ENCODE results near the gene PPP1R2C.

GRCh38 chrX:42783451-42783850 is 5.5 kb upstream of the PPP1R2C start:
- no peak for TF ChIP-seq KLF16 (tag by site-specific recombination; IDR thresholded peaks at IDR 0.05)
- TF ChIP-seq, protein P1, sequence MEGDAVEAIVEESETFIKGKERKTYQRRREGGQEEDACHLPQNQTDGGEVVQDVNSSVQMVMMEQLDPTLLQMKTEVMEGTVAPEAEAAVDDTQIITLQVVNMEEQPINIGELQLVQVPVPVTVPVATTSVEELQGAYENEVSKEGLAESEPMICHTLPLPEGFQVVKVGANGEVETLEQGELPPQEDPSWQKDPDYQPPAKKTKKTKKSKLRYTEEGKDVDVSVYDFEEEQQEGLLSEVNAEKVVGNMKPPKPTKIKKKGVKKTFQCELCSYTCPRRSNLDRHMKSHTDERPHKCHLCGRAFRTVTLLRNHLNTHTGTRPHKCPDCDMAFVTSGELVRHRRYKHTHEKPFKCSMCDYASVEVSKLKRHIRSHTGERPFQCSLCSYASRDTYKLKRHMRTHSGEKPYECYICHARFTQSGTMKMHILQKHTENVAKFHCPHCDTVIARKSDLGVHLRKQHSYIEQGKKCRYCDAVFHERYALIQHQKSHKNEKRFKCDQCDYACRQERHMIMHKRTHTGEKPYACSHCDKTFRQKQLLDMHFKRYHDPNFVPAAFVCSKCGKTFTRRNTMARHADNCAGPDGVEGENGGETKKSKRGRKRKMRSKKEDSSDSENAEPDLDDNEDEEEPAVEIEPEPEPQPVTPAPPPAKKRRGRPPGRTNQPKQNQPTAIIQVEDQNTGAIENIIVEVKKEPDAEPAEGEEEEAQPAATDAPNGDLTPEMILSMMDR (tag by site-specific recombination; IDR thresholded peaks at IDR 0.05) = no peak
- no peak for TF ChIP-seq ZBTB49 (tag by site-specific recombination; IDR thresholded peaks at IDR 0.05; ENCODE audit: low read depth)
- TF ChIP-seq, protein P2, sequence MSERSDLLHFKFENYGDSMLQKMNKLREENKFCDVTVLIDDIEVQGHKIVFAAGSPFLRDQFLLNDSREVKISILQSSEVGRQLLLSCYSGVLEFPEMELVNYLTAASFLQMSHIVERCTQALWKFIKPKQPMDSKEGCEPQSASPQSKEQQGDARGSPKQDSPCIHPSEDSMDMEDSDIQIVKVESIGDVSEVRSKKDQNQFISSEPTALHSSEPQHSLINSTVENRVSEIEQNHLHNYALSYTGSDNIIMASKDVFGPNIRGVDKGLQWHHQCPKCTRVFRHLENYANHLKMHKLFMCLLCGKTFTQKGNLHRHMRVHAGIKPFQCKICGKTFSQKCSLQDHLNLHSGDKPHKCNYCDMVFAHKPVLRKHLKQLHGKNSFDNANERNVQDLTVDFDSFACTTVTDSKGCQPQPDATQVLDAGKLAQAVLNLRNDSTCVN (tag by site-specific recombination; optimal IDR thresholded peaks at IDR 0.05) = no peak
- TF ChIP-seq ZNF426 (tag by site-specific recombination; IDR thresholded peaks at IDR 0.05) = no peak
- TF ChIP-seq, protein P3, sequence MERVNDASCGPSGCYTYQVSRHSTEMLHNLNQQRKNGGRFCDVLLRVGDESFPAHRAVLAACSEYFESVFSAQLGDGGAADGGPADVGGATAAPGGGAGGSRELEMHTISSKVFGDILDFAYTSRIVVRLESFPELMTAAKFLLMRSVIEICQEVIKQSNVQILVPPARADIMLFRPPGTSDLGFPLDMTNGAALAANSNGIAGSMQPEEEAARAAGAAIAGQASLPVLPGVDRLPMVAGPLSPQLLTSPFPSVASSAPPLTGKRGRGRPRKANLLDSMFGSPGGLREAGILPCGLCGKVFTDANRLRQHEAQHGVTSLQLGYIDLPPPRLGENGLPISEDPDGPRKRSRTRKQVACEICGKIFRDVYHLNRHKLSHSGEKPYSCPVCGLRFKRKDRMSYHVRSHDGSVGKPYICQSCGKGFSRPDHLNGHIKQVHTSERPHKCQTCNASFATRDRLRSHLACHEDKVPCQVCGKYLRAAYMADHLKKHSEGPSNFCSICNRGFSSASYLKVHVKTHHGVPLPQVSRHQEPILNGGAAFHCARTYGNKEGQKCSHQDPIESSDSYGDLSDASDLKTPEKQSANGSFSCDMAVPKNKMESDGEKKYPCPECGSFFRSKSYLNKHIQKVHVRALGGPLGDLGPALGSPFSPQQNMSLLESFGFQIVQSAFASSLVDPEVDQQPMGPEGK (tag by site-specific recombination; IDR thresholded peaks at IDR 0.05) = no peak

Measured in HEK293 (cell line).